ENCODE measurements around the gene ZNRF3. TPM values are rescaled to one million over a fixed set of nuclear protein-coding genes. Genes with fewer than 3 reads are reported as not detected.

The ZNRF3 gene
- total RNA-seq, 4 donors from 2014 or later: 1.7 to 8.1 (median 4.8) TPM

GRCh38 chr22:29022101-29022817 lies 138.9 kb downstream of the ZNRF3 start:
- no peak for TF ChIP-seq CTCF (IDR thresholded peaks at IDR 0.05; ENCODE audit: low read depth)

GRCh38 chr22:29023172-29023796 lies 139.9 kb downstream of the ZNRF3 start:
- no peak for TF ChIP-seq CTCF (IDR thresholded peaks at IDR 0.05; ENCODE audit: low read depth)

- no peak for TF ChIP-seq CTCF (IDR thresholded peaks at IDR 0.05; ENCODE audit: low read depth)
These were observed 143.2 kb downstream of the ZNRF3 start for GRCh38 chr22:29026579-29026978.

GRCh38 chr22:29028468-29028867 lies 145.1 kb downstream of the ZNRF3 start:
- no peak for TF ChIP-seq CTCF (IDR thresholded peaks at IDR 0.05; ENCODE audit: low read depth)

GRCh38 chr22:29029202-29030000 lies 146.0 kb downstream of the ZNRF3 start:
- TF ChIP-seq CTCF (IDR thresholded peaks at IDR 0.05; ENCODE audit: low read depth): no peak

- no peak for TF ChIP-seq CTCF (IDR thresholded peaks at IDR 0.05; ENCODE audit: low read depth)
These were observed 146.7 kb downstream of the ZNRF3 start for GRCh38 chr22:29030016-29030617.
